HCT116 (cell line): ENCODE measurements around the gene LIMA1. TPM values are rescaled to one million over a fixed set of nuclear protein-coding genes. Genes with fewer than 3 reads are reported as not detected.

Source experiments
- ATAC-seq: fragments of 200-7000 bp; cut with Tn5 transposase; 2 replicates; pipeline ENCODE4 v1.9.1; 2020; ENCODE audit warnings: mild to moderate bottlenecking, moderate library complexity
- BruUV-seq: library from RNA; stranded (reverse); fragments of 400-500 nt; replicated peaks from 2 replicates; lab custom pipeline; 2021; lab: Mats Ljungman, UMichigan
- CTCF ChIA-PET: fragments of 300-600 bp; sonication (Branson Sonifier 250); formaldehyde crosslinking; loops from one replicate; lab custom pipeline; 2021; ENCODE audit warnings: antibody characterized with exemption; lab: Charles Lee
- POLR2A ChIA-PET: fragments of 300-600, 350-600 bp; sonication (Branson Sonifier 250); formaldehyde crosslinking; loops from one replicate; lab custom pipeline; 2021; ENCODE audit warnings: antibody characterized with exemption; lab: Charles Lee
- RAD21 ChIA-PET, 2 experiments: fragments of 300-600 bp; sonication (Branson Sonifier 250); formaldehyde crosslinking; loops; one replicate each; lab custom pipeline; 2023; ENCODE audit warnings: low total read pairs in 2 of 2; ENCODE audit not compliant: uncharacterized antibody in 2 of 2, unreplicated experiment in 2 of 2, low non-redundant PET in 1 of 2; lab: Charles Lee
- DNase-seq: peaks from one replicate; pipeline ENCODE4 v3.0.0-alpha.2; 2010; ENCODE audit warnings: low read depth, low spot score
- H2AFZ ChIP-seq: fragments of 200-600 bp; shearing (Covaris generic), sonication (generic); 2 replicates; pipeline ENCODE4 v1.6.1; 2017; ENCODE audit warnings: low read depth, mixed run types, mixed read lengths, antibody characterized with exemption, low read length; ENCODE audit not compliant: poor library complexity, severe bottlenecking
- H3K27ac ChIP-seq: 2 replicates; pipeline ENCODE4 v1.5.1; 2012; ENCODE audit warnings: low read depth, low read length
- H3K27me3 ChIP-seq: fragments of 200-600 bp; sonication (generic); 2 replicates; pipeline ENCODE4 v1.6.1; 2016; ENCODE audit warnings: mixed run types, low read length, mixed read lengths; ENCODE audit not compliant: insufficient read depth
- H3K36me3 ChIP-seq, 2 experiments: fragments of 200-500 bp in 1 of 2; fragments of 200-600 bp in 1 of 2; sonication (Bioruptor generic) in 1 of 2; sonication (generic) in 1 of 2; 2 replicates each; pipeline versions ENCODE4 v1.5.1 to v1.6.1; 2014 to 2016; ENCODE audit warnings: low read length in 2 of 2, inconsistent platforms in 1 of 2, mixed read lengths in 1 of 2, mixed run types in 1 of 2; ENCODE audit not compliant: insufficient read depth in 2 of 2, control insufficient read depth in 1 of 2
- H3K4me1 ChIP-seq, 2 experiments: fragments of 200-600 bp in 1 of 2; sonication (generic) in 1 of 2; 2 replicates each; pipeline versions ENCODE4 v1.5.1 to v1.6.1; 2012 to 2017; ENCODE audit warnings: low read length in 2 of 2, inconsistent platforms in 1 of 2, mild to moderate bottlenecking in 1 of 2, mixed read lengths in 1 of 2, mixed run types in 1 of 2, moderate library complexity in 1 of 2; ENCODE audit not compliant: insufficient read depth in 2 of 2, control insufficient read depth in 1 of 2
- H3K4me2 ChIP-seq: fragments of 200-600 bp; sonication (generic); 2 replicates; pipeline ENCODE4 v1.6.1; 2017; ENCODE audit warnings: mixed run types, low read length, mixed read lengths
- H3K4me3 ChIP-seq, 2 experiments: fragments of 200-600 bp in 1 of 2; sonication (generic) in 1 of 2; replicated peaks in 1 of 2; 2 replicates each; pipeline ENCODE4 v1.5.1; 2011 to 2016; ENCODE audit warnings: low read length in 2 of 2, control low read depth in 1 of 2, low read depth in 1 of 2, mild to moderate bottlenecking in 1 of 2, mixed read lengths in 1 of 2, mixed run types in 1 of 2
- H3K79me2 ChIP-seq: fragments of 200-600 bp; sonication (generic); 2 replicates; pipeline ENCODE4 v1.6.1; 2017; ENCODE audit warnings: mild to moderate bottlenecking, mixed run types, low read length, moderate library complexity, mixed read lengths; ENCODE audit not compliant: insufficient read depth
- H3K9ac ChIP-seq: fragments of 200-600 bp; sonication (generic); 2 replicates; pipeline ENCODE4 v1.6.1; 2016; ENCODE audit warnings: low read length, mixed read lengths
- H3K9me2 ChIP-seq: fragments of 200-600 bp; sonication (generic), shearing (Covaris generic); 2 replicates; pipeline ENCODE4 v1.6.1; 2017; ENCODE audit warnings: mixed run types, mild to moderate bottlenecking, moderate library complexity; ENCODE audit not compliant: insufficient read depth
- H3K9me3 ChIP-seq, 2 experiments: fragments of 200-500 bp in 1 of 2; fragments of 200-600 bp in 1 of 2; sonication (Bioruptor generic) in 1 of 2; sonication (generic) in 1 of 2; 2 replicates each; pipeline ENCODE4 v1.6.1; 2014 to 2017; ENCODE audit warnings: low read length in 2 of 2, mixed read lengths in 2 of 2, inconsistent platforms in 1 of 2, low read depth in 1 of 2, mild to moderate bottlenecking in 1 of 2, mixed run types in 1 of 2, moderate library complexity in 1 of 2; ENCODE audit not compliant: control insufficient read depth in 1 of 2, insufficient read depth in 1 of 2
- H4K20me1 ChIP-seq: fragments of 200-600 bp; sonication (generic), shearing (Covaris generic); 2 replicates; pipeline ENCODE4 v1.6.1; 2017; ENCODE audit warnings: mixed run types, mild to moderate bottlenecking, moderate library complexity; ENCODE audit not compliant: insufficient read depth
- ELF1 ChIP-seq: IDR thresholded peaks from 2 replicates; pipeline ENCODE4 v1.6.1; 2012; ENCODE audit warnings: low read depth, borderline replicate concordance
- FOSL1 ChIP-seq: IDR thresholded peaks from 2 replicates; pipeline ENCODE4 v1.6.1; 2012; ENCODE audit warnings: low read depth
- JUND ChIP-seq: IDR thresholded peaks from 2 replicates; pipeline ENCODE4 v1.6.1; 2012
- RAD21 ChIP-seq: IDR thresholded peaks from 2 replicates; pipeline ENCODE4 v1.6.1; 2012; ENCODE audit warnings: low read depth, mild to moderate bottlenecking
- SIN3A ChIP-seq: IDR thresholded peaks from 2 replicates; pipeline ENCODE4 v1.6.1; 2012; ENCODE audit warnings: low read depth
- SP1 ChIP-seq: IDR thresholded peaks from 2 replicates; pipeline ENCODE4 v1.6.1; 2012; ENCODE audit warnings: low read depth
- TCF7L2 ChIP-seq: IDR thresholded peaks from 2 replicates; pipeline ENCODE4 v1.7.0; 2011; ENCODE audit warnings: borderline replicate concordance, inconsistent platforms; ENCODE audit not compliant: insufficient read depth, insufficient read length; ENCODE audit errors: extremely low read depth
- YY1 ChIP-seq: IDR thresholded peaks from 2 replicates; pipeline ENCODE4 v1.6.1; 2011; ENCODE audit warnings: low read length, low read depth, moderate library complexity, mild to moderate bottlenecking; ENCODE audit not compliant: insufficient replicate concordance; ENCODE audit errors: extremely low read depth
- intact Hi-C: fragments of 100-400 bp; cut with micrococcal nuclease; formaldehyde crosslinking; loops from 2 replicates; pipeline ENCODE4 v1.10.0; 2022
- total RNA-seq: library from RNA; stranded (reverse); gene quantifications from one replicate; pipeline ENCODE4 v1.2.1, GENCODE V29; 2021; ENCODE audit not compliant: unreplicated experiment
- TF ChIP-seq, protein P1 (sequence below), 3 experiments: fragments of 200-600 bp in 1 of 3; sonication (generic) in 1 of 3; IDR thresholded peaks in 2 of 3; conservative IDR thresholded peaks in 1 of 3; 2 replicates each; pipeline ENCODE4 v1.5.1; 2012 to 2017; ENCODE audit warnings: low read depth in 2 of 3, low read length in 2 of 3, antibody characterized with exemption in 1 of 3, borderline replicate concordance in 1 of 3, control low read depth in 1 of 3, mild to moderate bottlenecking in 1 of 3, mixed read lengths in 1 of 3, mixed run types in 1 of 3, moderate library complexity in 1 of 3; ENCODE audit not compliant: insufficient read depth in 1 of 3
- TF ChIP-seq, protein P2 (sequence below): IDR thresholded peaks from 2 replicates; pipeline ENCODE4 v1.6.1; 2011; ENCODE audit warnings: mild to moderate bottlenecking, low read length, moderate library complexity; ENCODE audit not compliant: insufficient replicate concordance; ENCODE audit errors: extremely low read depth
- TF ChIP-seq, protein P3 (sequence below): IDR thresholded peaks from 2 replicates; pipeline ENCODE4 v1.6.1; 2012

The LIMA1 gene
- total RNA-seq, 1 experiment from 2014 or later: 79.6 TPM

DNA sequence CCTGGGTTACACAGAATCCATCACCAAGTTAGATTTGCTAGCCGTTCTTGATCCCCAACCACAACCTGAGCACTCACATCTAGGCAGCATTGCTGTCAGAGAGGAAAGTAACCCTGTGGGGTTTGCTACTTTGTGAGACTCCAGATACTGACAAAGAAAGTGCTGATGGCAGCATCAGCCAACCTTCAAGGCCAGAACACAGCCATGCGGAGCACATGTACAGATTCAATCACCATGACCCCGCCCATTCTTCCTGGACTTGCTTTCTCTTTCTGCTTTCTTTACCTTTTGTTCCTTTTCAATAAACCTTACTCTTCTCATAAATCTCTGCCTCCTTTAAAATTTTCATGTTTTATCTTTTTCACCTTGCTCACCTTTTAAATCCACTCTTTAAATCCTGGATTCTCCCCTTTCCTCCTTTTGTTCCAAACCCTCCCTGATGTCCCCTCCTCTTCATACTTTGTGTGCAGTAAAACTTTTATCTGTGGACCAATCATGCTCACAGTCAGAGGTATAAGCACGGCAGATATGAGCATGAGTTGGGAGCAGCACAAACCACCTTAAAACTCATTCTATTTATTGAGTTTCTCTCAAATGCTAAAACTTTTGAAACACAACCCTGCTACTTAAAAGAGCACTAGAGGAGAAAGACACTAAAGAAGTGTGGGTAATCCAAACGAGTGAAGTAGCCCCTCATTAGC is 94.3 kb downstream of the LIMA1 start:
- Histone ChIP-seq H3K4me1 (no peaks in the 10 kb centered on the region), H3K9me3 (no peaks in the 10 kb centered on the region), H3K27ac (no peak overlapping the region), H3K9me2 (no peaks in the 10 kb centered on the region), H3K27me3 (no peaks in the 10 kb centered on the region), H3K9ac (no peak overlapping the region), H4K20me1 (no peaks in the 10 kb centered on the region), H3K79me2 (no peaks in the 10 kb centered on the region), H2AFZ (no peak overlapping the region), H3K4me3 (no peak overlapping the region), H3K36me3 (peaks cover 2 to 17% of the 10 kb centered on the region in 2 experiments; a peak in 1 of 4 replicates), H3K4me2 (no peak overlapping the region)
- intact Hi-C loops: loop anchor here (10.0 kb wide), 1 partner anchor 414 kb away; no protein-coding TSS in a partner anchor
- ChIA-PET CTCF (interaction anchor here (2.7 kb wide), 1 partner anchor 14 kb away, joined by 7 read pairs; no protein-coding TSS in a partner anchor), POLR2A (no interaction called here), RAD21 (no interaction called here)
- TF ChIP-seq, protein P1, sequence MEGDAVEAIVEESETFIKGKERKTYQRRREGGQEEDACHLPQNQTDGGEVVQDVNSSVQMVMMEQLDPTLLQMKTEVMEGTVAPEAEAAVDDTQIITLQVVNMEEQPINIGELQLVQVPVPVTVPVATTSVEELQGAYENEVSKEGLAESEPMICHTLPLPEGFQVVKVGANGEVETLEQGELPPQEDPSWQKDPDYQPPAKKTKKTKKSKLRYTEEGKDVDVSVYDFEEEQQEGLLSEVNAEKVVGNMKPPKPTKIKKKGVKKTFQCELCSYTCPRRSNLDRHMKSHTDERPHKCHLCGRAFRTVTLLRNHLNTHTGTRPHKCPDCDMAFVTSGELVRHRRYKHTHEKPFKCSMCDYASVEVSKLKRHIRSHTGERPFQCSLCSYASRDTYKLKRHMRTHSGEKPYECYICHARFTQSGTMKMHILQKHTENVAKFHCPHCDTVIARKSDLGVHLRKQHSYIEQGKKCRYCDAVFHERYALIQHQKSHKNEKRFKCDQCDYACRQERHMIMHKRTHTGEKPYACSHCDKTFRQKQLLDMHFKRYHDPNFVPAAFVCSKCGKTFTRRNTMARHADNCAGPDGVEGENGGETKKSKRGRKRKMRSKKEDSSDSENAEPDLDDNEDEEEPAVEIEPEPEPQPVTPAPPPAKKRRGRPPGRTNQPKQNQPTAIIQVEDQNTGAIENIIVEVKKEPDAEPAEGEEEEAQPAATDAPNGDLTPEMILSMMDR (IDR thresholded peaks at IDR 0.05 in 2 of 3, conservative IDR thresholded peaks at IDR 0.05 in 1 of 3; ENCODE audit: borderline replicate concordance in 1 of 3, insufficient read depth in 1 of 3, low read depth in 2 of 3, low read length in 2 of 3): no peak
- TF ChIP-seq SIN3A: no peak
- no TSS peak for BruUV-seq
- no peak for DNase-seq
- ATAC-seq: no peak

DNA sequence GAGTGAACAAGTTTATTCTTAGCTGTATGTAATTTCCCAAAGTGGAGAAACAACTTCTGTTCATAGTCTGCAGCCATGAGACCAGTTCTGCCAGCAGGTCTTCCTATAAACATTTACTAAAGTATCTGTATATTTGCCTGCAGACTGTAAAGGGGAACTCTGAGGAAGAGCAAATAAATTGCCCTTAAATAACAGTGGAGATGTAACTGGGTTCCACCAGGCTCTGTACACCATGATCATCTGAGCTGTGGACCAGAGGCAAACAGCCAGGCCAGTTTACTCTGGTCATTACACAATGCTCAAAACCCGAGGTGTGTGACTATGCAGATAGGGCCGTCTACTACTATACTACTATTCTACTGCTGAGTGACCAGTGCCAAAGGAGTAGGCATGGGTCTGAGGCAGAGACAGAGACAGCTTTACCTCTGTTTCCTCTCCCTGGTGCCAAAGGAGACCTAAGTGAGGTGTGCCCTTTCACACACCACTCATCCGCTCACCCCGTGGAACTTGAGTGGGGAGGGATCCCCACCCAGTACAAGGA is 95.0 kb downstream of the LIMA1 start:
- H3K79me2 ChIP-seq: no peaks in the 10 kb centered on the region
- H3K27me3 ChIP-seq: no peaks in the 10 kb centered on the region
- H3K9me3 ChIP-seq: no peaks in the 10 kb centered on the region
- ChIA-PET RAD21 (no interaction called here), CTCF (interaction anchor here (2.7 kb wide), 1 partner anchor 13 kb away, joined by 7 read pairs; no protein-coding TSS in a partner anchor), POLR2A (interaction anchor here (0.8 kb wide), 1 partner anchor 12 kb away, joined by 3 read pairs; no protein-coding TSS in a partner anchor)
- H3K4me3 ChIP-seq: no peak overlapping the region
- no peak overlapping the region for H3K4me2 ChIP-seq
- intact Hi-C loops: loop anchor here (10.0 kb wide), 1 partner anchor 414 kb away; no protein-coding TSS in a partner anchor
- H3K4me1 ChIP-seq: no peaks in the 10 kb centered on the region
- no peak overlapping the region for H3K27ac ChIP-seq
- no peak overlapping the region for H2AFZ ChIP-seq
- DNase-seq: no peak
- no peaks in the 10 kb centered on the region for H3K9me2 ChIP-seq
- no peak for ATAC-seq
- TF ChIP-seq, protein P2, sequence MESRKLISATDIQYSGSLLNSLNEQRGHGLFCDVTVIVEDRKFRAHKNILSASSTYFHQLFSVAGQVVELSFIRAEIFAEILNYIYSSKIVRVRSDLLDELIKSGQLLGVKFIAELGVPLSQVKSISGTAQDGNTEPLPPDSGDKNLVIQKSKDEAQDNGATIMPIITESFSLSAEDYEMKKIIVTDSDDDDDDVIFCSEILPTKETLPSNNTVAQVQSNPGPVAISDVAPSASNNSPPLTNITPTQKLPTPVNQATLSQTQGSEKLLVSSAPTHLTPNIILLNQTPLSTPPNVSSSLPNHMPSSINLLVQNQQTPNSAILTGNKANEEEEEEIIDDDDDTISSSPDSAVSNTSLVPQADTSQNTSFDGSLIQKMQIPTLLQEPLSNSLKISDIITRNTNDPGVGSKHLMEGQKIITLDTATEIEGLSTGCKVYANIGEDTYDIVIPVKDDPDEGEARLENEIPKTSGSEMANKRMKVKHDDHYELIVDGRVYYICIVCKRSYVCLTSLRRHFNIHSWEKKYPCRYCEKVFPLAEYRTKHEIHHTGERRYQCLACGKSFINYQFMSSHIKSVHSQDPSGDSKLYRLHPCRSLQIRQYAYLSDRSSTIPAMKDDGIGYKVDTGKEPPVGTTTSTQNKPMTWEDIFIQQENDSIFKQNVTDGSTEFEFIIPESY: no peak
- TF ChIP-seq FOSL1: no peak
- TF ChIP-seq RAD21: no peak
- no peak for TF ChIP-seq TCF7L2
- TF ChIP-seq ELF1: no peak
- TF ChIP-seq JUND: no peak
- TF ChIP-seq SP1: no peak
- TF ChIP-seq, protein P3, sequence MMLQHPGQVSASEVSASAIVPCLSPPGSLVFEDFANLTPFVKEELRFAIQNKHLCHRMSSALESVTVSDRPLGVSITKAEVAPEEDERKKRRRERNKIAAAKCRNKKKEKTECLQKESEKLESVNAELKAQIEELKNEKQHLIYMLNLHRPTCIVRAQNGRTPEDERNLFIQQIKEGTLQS: no peak
- TF ChIP-seq YY1: no peak
- H3K9ac ChIP-seq: no peak overlapping the region
- BruUV-seq: no TSS peak
- peaks cover 2 to 17% of the 10 kb centered on the region in 2 experiments; a peak in 1 of 4 replicates for H3K36me3 ChIP-seq
- no peaks in the 10 kb centered on the region for H4K20me1 ChIP-seq
